PC-9 (cell line): ENCODE data around the gene TNIP2.

Experiments used
- EZH2 ChIP-seq: fragments of 200-600 bp; sonication (generic); IDR thresholded peaks from 2 replicates; pipeline ENCODE4 v1.8.0; 2017; ENCODE audit warnings: antibody characterized with exemption, low read depth
- TF ChIP-seq, protein P1 (sequence below): fragments of 200-600 bp; sonication (generic); conservative IDR thresholded peaks from 2 replicates; pipeline ENCODE4 v1.6.1; 2017; ENCODE audit warnings: mixed run types, antibody characterized with exemption, mild to moderate bottlenecking, moderate library complexity

DNA sequence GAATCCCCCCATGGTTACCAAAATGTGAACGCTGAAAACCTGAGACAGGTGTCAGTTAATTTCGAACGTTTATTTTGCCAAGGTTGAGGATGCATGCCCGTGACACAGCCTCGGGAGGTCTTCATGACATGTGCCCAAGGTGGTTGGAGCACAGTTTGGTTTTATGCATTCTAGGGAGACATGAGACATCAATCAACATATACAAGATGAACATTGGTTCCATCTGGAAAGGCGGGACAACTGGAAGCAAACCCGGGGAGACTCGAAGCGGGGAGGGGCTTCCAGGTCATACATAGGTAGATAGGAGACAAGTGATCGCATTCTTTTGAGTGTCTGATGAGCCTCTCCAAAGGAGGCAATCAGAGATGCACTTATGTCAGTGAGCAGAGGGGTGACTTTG, 25.8 kb upstream of the TNIP2 start:
- TF ChIP-seq, protein P1, sequence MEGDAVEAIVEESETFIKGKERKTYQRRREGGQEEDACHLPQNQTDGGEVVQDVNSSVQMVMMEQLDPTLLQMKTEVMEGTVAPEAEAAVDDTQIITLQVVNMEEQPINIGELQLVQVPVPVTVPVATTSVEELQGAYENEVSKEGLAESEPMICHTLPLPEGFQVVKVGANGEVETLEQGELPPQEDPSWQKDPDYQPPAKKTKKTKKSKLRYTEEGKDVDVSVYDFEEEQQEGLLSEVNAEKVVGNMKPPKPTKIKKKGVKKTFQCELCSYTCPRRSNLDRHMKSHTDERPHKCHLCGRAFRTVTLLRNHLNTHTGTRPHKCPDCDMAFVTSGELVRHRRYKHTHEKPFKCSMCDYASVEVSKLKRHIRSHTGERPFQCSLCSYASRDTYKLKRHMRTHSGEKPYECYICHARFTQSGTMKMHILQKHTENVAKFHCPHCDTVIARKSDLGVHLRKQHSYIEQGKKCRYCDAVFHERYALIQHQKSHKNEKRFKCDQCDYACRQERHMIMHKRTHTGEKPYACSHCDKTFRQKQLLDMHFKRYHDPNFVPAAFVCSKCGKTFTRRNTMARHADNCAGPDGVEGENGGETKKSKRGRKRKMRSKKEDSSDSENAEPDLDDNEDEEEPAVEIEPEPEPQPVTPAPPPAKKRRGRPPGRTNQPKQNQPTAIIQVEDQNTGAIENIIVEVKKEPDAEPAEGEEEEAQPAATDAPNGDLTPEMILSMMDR: no peak
- no peak for TF ChIP-seq EZH2
